ENCODE measurements around the gene HOXD10.
A peak's percentile ranks its signal among the peaks of the same experiment; 100 is the strongest.

The HOXD10 gene

GRCh38 chr2:176088937-176089842 lies 27.4 kb upstream of the HOXD10 start:
- H3K27ac Mint-ChIP-seq: no peak overlapping the region
- no peak overlapping the region for H3K4me3 Mint-ChIP-seq
- peaks cover 18% of the 10 kb centered on the region for H3K4me1 Mint-ChIP-seq
- H3K9me3 Mint-ChIP-seq: peaks cover 9% of the 10 kb centered on the region
- H3K36me3 Mint-ChIP-seq: peaks cover 8% of the 10 kb centered on the region
- peaks cover 71% of the 10 kb centered on the region for H3K27me3 Mint-ChIP-seq

- Mint-ChIP-seq H3K4me1 (peaks cover 18% of the 10 kb centered on the region), H3K27me3 (peaks cover 70% of the 10 kb centered on the region)
These were observed 26.7 kb upstream of the HOXD10 start for GRCh38 chr2:176089843-176090395.

GRCh38 chr2:176090862-176091261 lies 25.7 kb upstream of the HOXD10 start:
- Mint-ChIP-seq H3K9me3 (peaks cover 9% of the 10 kb centered on the region), H3K4me1 (peaks cover 18% of the 10 kb centered on the region), H3K36me3 (peaks cover 6% of the 10 kb centered on the region), H3K4me3 (no peak overlapping the region), H3K27ac (peak overlapping the region; percentile 30), H3K27me3 (peaks cover 72% of the 10 kb centered on the region)

More at GRCh38 chr2:176089843-176090395, 26.7 kb upstream of the HOXD10 start:
- Mint-ChIP-seq H3K9me3 (peaks cover 9% of the 10 kb centered on the region), H3K4me3 (no peak overlapping the region), H3K27ac (no peak overlapping the region), H3K36me3 (peaks cover 6% of the 10 kb centered on the region)

GRCh38 chr2:176091329-176092258 lies 25.0 kb upstream of the HOXD10 start:
- Mint-ChIP-seq H3K36me3 (peaks cover 3% of the 10 kb centered on the region), H3K9me3 (peaks cover 9% of the 10 kb centered on the region), H3K4me1 (peaks cover 22% of the 10 kb centered on the region), H3K27ac (peak overlapping the region; percentile 74), H3K4me3 (peak overlapping the region; percentile 64), H3K27me3 (peaks cover 71% of the 10 kb centered on the region)

GRCh38 chr2:176092270-176093144 lies 24.1 kb upstream of the HOXD10 start, which contains the start of gene HOXD13:
TSS of gene HOXD13 (plus strand) at chr2:176092721. CDS start at chr2:176092891, 170 bp downstream.
- Mint-ChIP-seq H3K27me3 (peaks cover 70% of the 10 kb centered on the region), H3K27ac (peak within 1 kb of the TSS; percentile 74), H3K9me3 (peaks cover 5% of the 10 kb centered on the region), H3K4me3 (peak within 1 kb of the TSS; percentile 64), H3K36me3 (peaks cover 3% of the 10 kb centered on the region), H3K4me1 (peaks cover 31% of the 10 kb centered on the region)

- H3K36me3 Mint-ChIP-seq: peaks cover 3% of the 10 kb centered on the region
- H3K27ac Mint-ChIP-seq: no peak overlapping the region
- H3K4me1 Mint-ChIP-seq: peaks cover 37% of the 10 kb centered on the region
- H3K4me3 Mint-ChIP-seq: peak overlapping the region; percentile 9
- peaks cover 5% of the 10 kb centered on the region for H3K9me3 Mint-ChIP-seq
- H3K27me3 Mint-ChIP-seq: peaks cover 75% of the 10 kb centered on the region
These were observed 23.3 kb upstream of the HOXD10 start for GRCh38 chr2:176093145-176093897.

GRCh38 chr2:176093898-176094249 lies 22.7 kb upstream of the HOXD10 start:
- Mint-ChIP-seq H3K27me3 (peaks cover 75% of the 10 kb centered on the region), H3K4me3 (peak overlapping the region; percentile 9), H3K9me3 (peaks cover 5% of the 10 kb centered on the region), H3K36me3 (peaks cover 3% of the 10 kb centered on the region), H3K27ac (no peak overlapping the region), H3K4me1 (peaks cover 37% of the 10 kb centered on the region)

- Mint-ChIP-seq H3K36me3 (peaks cover 3% of the 10 kb centered on the region), H3K27ac (peak overlapping the region; percentile 30), H3K4me3 (no peak overlapping the region), H3K9me3 (peaks cover 5% of the 10 kb centered on the region), H3K4me1 (peaks cover 37% of the 10 kb centered on the region), H3K27me3 (peaks cover 77% of the 10 kb centered on the region)
These were observed 22.2 kb upstream of the HOXD10 start for GRCh38 chr2:176094349-176094748.

GRCh38 chr2:176095421-176095820 lies 21.2 kb upstream of the HOXD10 start:
- Mint-ChIP-seq H3K27ac (no peak overlapping the region), H3K36me3 (peaks cover 3% of the 10 kb centered on the region), H3K9me3 (peaks cover 5% of the 10 kb centered on the region), H3K4me1 (peaks cover 37% of the 10 kb centered on the region), H3K27me3 (peaks cover 72% of the 10 kb centered on the region), H3K4me3 (no peak overlapping the region)

GRCh38 chr2:176096243-176096985 lies 20.2 kb upstream of the HOXD10 start:
- Mint-ChIP-seq H3K27ac (no peak overlapping the region), H3K27me3 (peaks cover 66% of the 10 kb centered on the region), H3K9me3 (peaks cover 5% of the 10 kb centered on the region), H3K4me1 (peaks cover 35% of the 10 kb centered on the region), H3K36me3 (no peaks in the 10 kb centered on the region), H3K4me3 (peak overlapping the region; percentile 80)

- Mint-ChIP-seq H3K27ac (no peak overlapping the region), H3K27me3 (peaks cover 66% of the 10 kb centered on the region), H3K36me3 (no peaks in the 10 kb centered on the region), H3K4me1 (peaks cover 28% of the 10 kb centered on the region), H3K9me3 (peaks cover 5% of the 10 kb centered on the region), H3K4me3 (peak overlapping the region; percentile 80)
These were observed 19.4 kb upstream of the HOXD10 start for GRCh38 chr2:176096986-176097819.

- Mint-ChIP-seq H3K4me3 (peak overlapping the region; percentile 80), H3K9me3 (peaks cover 5% of the 10 kb centered on the region), H3K4me1 (peaks cover 28% of the 10 kb centered on the region), H3K27me3 (peaks cover 71% of the 10 kb centered on the region), H3K36me3 (no peaks in the 10 kb centered on the region), H3K27ac (no peak overlapping the region)
These were observed 18.7 kb upstream of the HOXD10 start for GRCh38 chr2:176097820-176098365.

All from activated naive CD4-positive, alpha-beta T cell treated with anti-CD3 and anti-CD28 coated beads, Interleukin-2, amount 50 U/mL, for 24 hours (primary cell).